ENCODE measurements around the gene TBR1.

The TBR1 gene

DNA sequence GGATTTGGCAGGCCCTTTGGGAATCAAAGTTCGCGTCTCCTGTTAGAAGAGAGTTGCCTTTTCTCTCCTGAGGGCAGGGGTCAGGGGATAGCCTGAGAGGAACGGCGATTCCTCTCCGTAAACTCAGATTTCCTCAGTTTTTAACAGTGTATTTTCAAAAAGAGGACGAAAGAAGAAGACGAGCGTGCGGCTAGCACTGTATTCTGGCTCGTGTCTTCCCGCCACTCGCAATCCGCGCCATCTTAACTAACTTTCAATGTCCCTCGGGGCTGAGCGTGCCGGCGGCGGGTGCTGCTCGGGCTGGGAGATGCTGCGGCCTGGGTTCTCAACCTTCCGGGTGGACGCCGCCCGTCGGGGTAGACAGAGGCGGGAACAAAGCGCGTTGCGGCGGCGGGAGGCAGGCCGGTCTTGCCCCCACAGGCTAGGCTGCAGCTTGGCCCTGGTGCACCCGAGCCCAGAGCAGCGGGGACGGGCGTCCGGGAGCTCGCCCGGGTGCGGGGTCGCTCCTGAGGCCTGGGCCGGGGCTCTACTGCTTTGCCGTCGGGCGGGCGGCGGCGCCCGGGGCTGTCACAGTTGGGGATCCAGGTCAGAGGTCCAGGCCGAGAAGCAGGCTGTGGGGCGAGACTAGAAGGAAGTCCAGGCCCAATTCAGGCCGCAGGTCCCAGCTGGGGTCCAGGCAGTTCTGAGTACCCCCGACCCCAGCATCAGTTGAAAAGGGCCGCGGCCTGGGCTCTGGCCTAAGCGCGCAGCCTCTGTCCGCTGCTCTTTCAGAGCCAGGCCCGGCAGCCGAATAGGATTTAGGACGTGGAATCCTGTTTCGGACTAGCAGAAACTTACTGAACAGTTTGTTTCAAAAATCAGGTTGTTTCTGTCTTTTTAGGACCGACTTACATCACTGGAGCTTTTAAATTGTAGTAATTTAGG lies 11.8 kb downstream of the TBR1 start:
- DNase-seq = no peak

DNA sequence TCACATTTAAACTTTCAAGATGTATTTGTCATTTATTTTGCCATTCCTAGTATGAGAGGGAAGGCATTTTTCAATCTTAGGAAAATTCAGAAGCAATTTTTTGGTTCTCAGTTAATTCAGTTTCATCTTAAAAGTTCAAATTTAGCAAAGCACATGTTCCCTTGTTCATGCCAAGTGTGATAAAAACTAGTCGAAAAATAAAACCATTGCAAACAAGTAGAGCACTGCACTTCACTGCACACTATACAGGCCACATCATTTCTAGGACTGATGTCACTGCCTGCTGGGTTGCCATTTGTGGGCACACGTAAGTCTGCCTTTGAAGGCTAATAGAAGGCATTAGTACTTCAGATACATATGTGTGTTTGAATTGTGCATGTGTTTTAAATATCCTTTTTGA lies 14.3 kb downstream of the TBR1 start:
- DNase-seq = no peak

DNA sequence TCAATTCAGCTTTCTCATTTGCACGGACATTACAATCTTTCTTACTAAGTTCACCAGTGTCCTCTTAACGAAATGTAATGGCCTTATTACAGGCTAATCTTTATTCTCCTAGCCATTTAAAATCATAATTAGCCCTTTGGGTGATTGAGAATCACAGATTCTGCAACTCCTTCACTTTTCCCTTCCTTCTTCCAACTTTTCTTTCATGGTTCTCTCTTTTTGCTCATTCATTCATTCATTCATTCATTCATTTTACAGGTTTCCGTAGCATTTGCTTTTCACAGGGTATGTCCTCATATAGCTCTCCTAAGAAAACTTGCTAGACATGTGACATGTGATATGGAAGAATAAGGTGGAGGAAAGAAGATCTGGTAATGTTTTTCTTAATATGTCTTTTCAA lies 16.0 kb downstream of the TBR1 start:
- DNase-seq = no peak

DNA sequence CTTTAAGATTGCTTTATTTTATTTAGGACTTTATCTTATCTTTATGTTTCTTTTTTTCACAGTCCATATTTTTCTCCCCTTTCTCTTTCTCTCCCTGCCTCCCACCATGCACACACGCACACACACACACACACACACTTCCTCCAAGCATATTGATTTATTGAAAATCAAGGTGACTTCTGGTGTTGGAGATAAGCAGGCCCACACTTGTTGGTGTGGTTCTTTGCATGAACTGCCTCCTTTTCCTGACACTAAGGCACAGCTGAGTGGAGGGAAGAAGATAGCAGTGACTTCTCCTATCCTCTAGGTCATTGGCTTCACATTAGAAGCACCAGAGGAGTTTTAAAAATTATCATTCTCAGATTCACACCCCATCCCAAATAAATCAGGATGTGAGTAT lies 18.0 kb downstream of the TBR1 start:
- no peak for DNase-seq

DNA sequence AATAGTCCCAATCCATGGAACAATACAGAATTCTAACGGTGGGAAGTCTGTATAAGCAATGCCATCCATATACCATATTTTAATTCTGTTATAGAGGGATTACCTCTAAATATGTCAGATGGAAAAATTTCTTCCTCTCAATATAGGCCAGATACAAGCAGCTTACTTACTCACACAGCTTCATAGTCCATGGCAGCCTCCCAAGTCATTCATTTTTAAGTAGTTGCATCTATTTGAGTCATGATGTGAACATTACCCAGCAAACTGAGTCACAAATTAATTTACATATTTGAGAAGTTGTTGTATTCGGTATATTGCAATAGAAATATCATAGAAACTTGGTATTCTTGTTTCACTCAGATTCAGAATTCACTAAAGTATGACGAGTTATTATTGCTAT lies 20.3 kb downstream of the TBR1 start:
- no peak for DNase-seq

DNA sequence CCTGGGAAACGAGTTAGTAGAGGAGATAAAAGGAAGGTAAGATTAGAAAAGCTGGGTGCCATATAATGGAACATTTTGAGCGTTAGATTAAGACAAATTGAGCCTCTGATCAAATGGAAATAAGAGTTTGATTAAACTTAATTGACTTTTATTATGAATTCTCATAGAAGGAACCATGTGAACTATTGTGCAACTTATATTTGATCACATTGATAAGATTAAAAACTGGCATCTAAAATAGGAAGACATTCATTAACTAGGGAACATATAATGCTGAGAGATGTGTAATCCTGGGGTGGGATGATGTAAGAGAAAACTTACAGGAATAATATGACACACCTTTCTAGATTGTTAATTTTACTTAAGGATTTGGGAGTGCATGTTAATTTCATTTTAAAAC lies 22.5 kb downstream of the TBR1 start:
- no peak for DNase-seq

DNA sequence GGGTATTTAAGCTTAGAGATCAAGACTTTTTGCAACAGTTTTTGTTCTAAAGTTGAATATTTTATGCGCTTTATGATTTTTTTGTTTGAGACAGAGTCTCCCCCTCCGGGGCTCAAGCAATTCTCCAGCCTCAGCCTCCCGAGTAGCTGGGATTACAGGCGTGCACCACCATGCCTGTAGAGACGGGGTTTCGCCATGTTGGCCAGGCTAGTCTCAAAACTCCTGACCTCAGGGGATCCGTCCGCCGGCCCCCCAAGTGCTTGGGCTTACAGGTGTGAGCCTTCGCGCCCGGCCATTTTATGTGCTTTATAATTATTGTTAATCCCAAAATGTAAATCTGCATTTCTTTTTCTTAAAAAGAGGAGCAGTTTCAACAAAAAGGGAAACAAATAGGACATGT lies 29.0 kb downstream of the TBR1 start:
- no peak for DNase-seq

GRCh38 chr2:161448431-161448830 lies 32.3 kb downstream of the TBR1 start:
- DNase-seq = no peak

DNA sequence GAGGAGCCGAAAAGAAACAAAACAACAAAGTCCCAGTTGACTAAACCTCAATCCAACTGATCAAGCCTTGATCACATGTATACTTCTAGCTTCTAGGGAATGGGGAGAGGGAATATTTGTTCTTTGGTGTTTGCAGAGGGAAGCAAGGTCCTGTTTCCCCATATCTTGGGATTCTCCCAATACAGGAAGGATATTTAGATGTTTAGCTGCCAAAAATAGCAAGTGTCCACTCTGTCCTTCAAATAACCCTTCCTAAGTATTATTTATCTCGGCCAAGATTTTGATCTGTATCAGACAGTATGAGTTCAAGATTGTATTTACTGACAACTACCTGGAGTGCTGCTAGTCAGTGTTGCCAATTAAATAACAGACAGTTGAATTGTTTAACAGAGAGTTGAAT lies 55.5 kb downstream of the TBR1 start:
- DNase-seq = no peak

DNA sequence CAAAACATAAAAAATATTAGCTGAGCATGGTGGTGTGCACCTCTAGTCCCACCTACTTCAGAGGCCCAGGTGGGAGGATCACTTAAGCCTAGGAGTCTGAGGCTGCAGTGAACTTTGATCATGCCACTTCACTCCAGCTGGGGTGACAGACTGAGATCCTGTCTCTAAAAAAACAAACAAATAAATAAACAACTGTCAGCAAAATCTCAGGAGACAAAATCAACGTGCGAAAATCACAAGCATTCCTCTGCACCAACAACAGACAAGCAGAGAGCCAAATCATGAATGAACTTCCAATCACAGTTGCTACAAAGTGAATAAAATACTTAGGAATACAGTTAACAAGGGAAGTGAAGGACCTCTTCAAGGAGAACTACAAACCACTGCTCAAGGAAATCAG lies 58.8 kb downstream of the TBR1 start:
- DNase-seq = no peak

All from GF-D8 (cell line).